SU-DHL-6 (cell line): ENCODE data around the gene VWA8.

Source experiments
- H2AFZ ChIP-seq: fragments of 200-600 bp; sonication (generic); 2 replicates; pipeline ENCODE4 v1.6.1; 2014; ENCODE audit warnings: low read depth, mild to moderate bottlenecking, moderate library complexity, mixed read lengths, antibody characterized with exemption, low read length; ENCODE audit not compliant: severe bottlenecking
- H3F3A ChIP-seq: fragments of 200-600 bp; shearing (Covaris generic); 2 replicates; pipeline ENCODE4 v1.6.0; 2016; ENCODE audit warnings: antibody characterized with exemption, mild to moderate bottlenecking; ENCODE audit not compliant: insufficient read depth
- H3K27ac ChIP-seq: fragments of 200-600 bp; sonication (generic); 2 replicates; pipeline ENCODE4 v1.5.1; 2016; ENCODE audit warnings: low read depth, mild to moderate bottlenecking, low read length, moderate library complexity, mixed read lengths
- H3K27me3 ChIP-seq: fragments of 200-600 bp; sonication (generic), shearing (Covaris generic); 2 replicates; pipeline ENCODE4 v1.6.0; 2014; ENCODE audit warnings: mild to moderate bottlenecking, low read length
- H3K36me3 ChIP-seq: fragments of 200-600 bp; sonication (generic); 2 replicates; pipeline ENCODE4 v1.6.1; 2014; ENCODE audit warnings: mild to moderate bottlenecking, low read length, mixed read lengths
- H3K4me2 ChIP-seq: fragments of 300-600, 200-600 bp; shearing (Covaris generic), sonication (generic); 2 replicates; pipeline ENCODE4 v1.6.0; 2014; ENCODE audit warnings: low read length, low read depth, mild to moderate bottlenecking; ENCODE audit not compliant: poor library complexity, severe bottlenecking
- H3K4me3 ChIP-seq: fragments of 200-600 bp; sonication (generic); 2 replicates; pipeline ENCODE4 v1.5.1; 2014; ENCODE audit warnings: antibody characterized with exemption, low read length, mild to moderate bottlenecking, mixed read lengths; ENCODE audit not compliant: insufficient read depth, poor library complexity, severe bottlenecking
- H3K79me2 ChIP-seq: fragments of 200-600 bp; sonication (generic); 2 replicates; pipeline ENCODE4 v1.6.1; 2014; ENCODE audit warnings: mild to moderate bottlenecking, low read length, moderate library complexity; ENCODE audit not compliant: insufficient read depth
- H3K9ac ChIP-seq: fragments of 200-600 bp; sonication (generic); 2 replicates; pipeline ENCODE4 v1.7.0; 2014; ENCODE audit warnings: mild to moderate bottlenecking, low read length
- H3K9me2 ChIP-seq: fragments of 200-600 bp; sonication (generic); replicated peaks from 2 replicates; pipeline ENCODE4 v1.6.1; 2014; ENCODE audit warnings: low read length; ENCODE audit not compliant: insufficient read depth
- H3K9me3 ChIP-seq: fragments of 200-600 bp; sonication (generic); 2 replicates; pipeline ENCODE4 v1.6.1; 2014; ENCODE audit warnings: low read length, mixed read lengths; ENCODE audit not compliant: insufficient read depth
- H4K20me1 ChIP-seq: fragments of 200-600 bp; sonication (generic); 2 replicates; pipeline ENCODE4 v1.6.1; 2014; ENCODE audit warnings: low read depth, mild to moderate bottlenecking, antibody characterized with exemption, low read length, moderate library complexity, mixed read lengths
- CTCF ChIP-seq: fragments of 200-600 bp; sonication (generic); IDR thresholded peaks from one replicate; pipeline ENCODE4 v1.5.1; 2017; ENCODE audit warnings: antibody characterized with exemption, mild to moderate bottlenecking, low read length, moderate library complexity; ENCODE audit not compliant: insufficient read depth, poor library complexity, severe bottlenecking
- EZH2phosphoT487 ChIP-seq: fragments of 200-600 bp; sonication (generic), shearing (Covaris generic); conservative IDR thresholded peaks from 2 replicates; pipeline ENCODE4 v1.6.1; 2018; ENCODE audit warnings: mild to moderate bottlenecking, antibody characterized with exemption, low read length, moderate library complexity, mixed read lengths

Gene VWA8

DNA sequence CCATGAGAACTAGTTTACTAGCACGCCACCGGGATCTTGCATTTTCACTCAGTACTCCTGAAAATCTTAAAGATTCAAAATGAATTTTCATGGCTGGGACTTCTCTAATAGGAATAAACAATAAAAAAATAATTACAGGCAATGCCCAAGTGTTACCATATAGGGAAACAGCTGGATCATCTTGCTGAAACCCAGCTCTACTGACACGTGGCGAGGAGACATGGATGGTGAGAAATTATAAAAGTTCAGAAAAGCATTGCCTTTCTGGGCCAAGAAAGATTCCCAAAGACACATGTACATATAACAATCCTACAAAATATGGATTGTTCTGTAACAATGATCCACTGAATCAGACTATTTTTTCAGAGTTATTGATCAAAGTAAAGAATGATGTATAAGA, 294.3 kb downstream of the VWA8 start:
- no peak overlapping the region for H3K9ac ChIP-seq
- H3K27me3 ChIP-seq: no peaks in the 10 kb centered on the region
- no peaks in the 10 kb centered on the region for H3K9me2 ChIP-seq
- H2AFZ ChIP-seq: no peak overlapping the region
- H3K9me3 ChIP-seq: no peaks in the 10 kb centered on the region
- no peak for TF ChIP-seq CTCF
- no peak for TF ChIP-seq EZH2phosphoT487
- H3K4me2 ChIP-seq: no peak overlapping the region
- no peaks in the 10 kb centered on the region for H3F3A ChIP-seq
- no peaks in the 10 kb centered on the region for H3K36me3 ChIP-seq
- H3K27ac ChIP-seq: no peak overlapping the region
- no peaks in the 10 kb centered on the region for H3K79me2 ChIP-seq
- no peak overlapping the region for H3K4me3 ChIP-seq
- no peaks in the 10 kb centered on the region for H4K20me1 ChIP-seq

- Histone ChIP-seq H3K4me3 (no peak overlapping the region), H3K27ac (no peak overlapping the region), H3K27me3 (no peaks in the 10 kb centered on the region), H3K4me2 (no peak overlapping the region), H3K9me3 (no peaks in the 10 kb centered on the region), H2AFZ (no peak overlapping the region), H3K9me2 (no peaks in the 10 kb centered on the region), H4K20me1 (no peaks in the 10 kb centered on the region), H3K9ac (no peak overlapping the region), H3K36me3 (no peaks in the 10 kb centered on the region), H3F3A (no peaks in the 10 kb centered on the region), H3K79me2 (no peaks in the 10 kb centered on the region)
- TF ChIP-seq CTCF (no peak), EZH2phosphoT487 (no peak)
These were observed 300.5 kb downstream of the VWA8 start for GRCh38 chr13:41660411-41660810.

DNA sequence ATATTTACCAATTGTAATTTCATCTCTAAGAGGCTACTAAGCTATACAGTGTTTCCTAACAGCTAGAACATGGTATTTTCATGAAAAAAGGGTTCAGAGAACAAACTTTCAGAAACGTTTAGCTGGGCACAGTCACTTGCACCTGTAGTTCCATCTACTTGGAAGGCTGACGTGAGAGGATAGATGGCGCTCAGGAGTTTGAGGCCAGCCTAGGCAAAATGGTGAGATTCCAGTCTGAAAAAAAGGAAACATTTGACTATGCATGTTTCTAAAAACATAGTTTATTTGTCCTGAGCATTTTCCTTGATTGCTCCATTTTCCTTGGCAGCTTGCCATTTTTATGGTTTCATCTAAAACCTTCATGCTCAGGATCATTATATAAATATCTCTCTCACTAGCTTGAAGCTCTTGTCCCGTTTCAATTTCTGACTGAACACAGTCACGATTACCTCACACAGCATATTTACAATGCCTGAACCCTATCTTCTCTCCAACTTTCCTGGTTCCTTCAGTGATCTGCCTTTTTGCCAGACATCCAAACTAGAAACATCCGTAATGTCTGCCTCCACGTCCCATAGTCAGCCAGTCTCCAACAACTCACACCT, 302.8 kb downstream of the VWA8 start:
- Histone ChIP-seq H3K9me2 (no peaks in the 10 kb centered on the region), H3K79me2 (no peaks in the 10 kb centered on the region), H3K4me2 (no peak overlapping the region), H2AFZ (no peak overlapping the region), H3K27me3 (no peaks in the 10 kb centered on the region), H3K4me3 (no peak overlapping the region), H3F3A (no peaks in the 10 kb centered on the region), H3K27ac (no peak overlapping the region), H3K9ac (no peak overlapping the region), H4K20me1 (no peaks in the 10 kb centered on the region), H3K9me3 (no peaks in the 10 kb centered on the region), H3K36me3 (no peaks in the 10 kb centered on the region)
- TF ChIP-seq EZH2phosphoT487 (no peak), CTCF (no peak)
